HG03280 (cell line): ENCODE measurements around the gene SLU7.

Experiments used
- ATAC-seq: cut with Tn5 transposase; IDR thresholded peaks from one replicate; pipeline ENCODE4 v1.9.1; 2021; ENCODE audit warnings: mild to moderate bottlenecking, moderate library complexity; ENCODE audit not compliant: unreplicated experiment

SLU7 gene

GRCh38 chr5:160420331-160420610, 1.4 kb upstream of the SLU7 start:
- ATAC-seq = no peak

- ATAC-seq = peak; percentile 33
These were observed 813 bp upstream of the SLU7 start for GRCh38 chr5:160419458-160420330.

DNA sequence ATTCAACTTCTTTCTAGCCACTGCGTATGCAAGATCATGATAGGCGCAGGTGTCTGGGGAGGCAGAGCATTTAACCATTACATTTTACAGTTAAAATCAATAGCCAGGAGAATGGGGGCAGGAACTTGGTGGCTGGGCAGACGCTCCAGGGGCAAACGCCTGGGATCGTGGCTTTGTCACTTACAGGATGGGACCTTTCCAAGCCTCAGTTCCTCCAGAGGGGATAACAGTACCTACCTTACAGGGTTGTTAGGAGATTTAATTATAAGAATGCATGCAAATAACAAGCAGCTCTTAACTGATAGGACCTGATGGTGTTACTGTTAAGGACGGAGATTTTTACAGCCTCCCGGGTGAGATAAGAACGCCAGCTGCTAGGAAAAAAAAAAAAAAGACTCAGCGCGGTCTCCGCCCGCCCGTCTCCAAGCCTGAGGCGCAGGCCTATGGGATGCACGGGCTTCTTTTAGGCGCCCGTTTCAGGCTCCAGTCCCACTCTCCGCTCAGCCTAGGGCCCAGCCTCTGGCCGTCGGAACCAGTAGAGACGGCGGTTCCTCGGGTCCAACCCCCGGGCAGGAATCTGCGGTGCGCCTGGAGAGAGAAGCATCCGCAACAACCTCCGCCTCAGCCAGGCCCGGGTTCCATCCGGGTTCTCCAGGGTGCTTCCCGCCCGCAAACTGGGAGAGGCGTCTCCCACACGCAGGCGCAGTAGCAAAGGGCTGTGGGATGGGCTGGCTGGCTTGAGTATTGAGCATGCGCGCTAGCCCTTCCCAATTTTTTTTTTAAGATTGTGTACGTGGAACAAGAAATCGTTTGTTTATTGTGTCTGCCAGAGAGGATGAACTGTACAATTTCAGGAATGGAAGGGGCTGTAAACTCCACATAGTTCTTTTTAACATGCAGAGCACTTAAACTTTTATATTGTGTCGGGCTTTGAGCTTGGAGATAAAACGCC, 19.2 kb downstream of the SLU7 start, which contains the start of gene FAM200C:
FAM200C (minus strand) TSS at position 653 of the 952 bp plus-strand sequence. CDS start 4,564 bp downstream, outside the sequence.
- ATAC-seq = peak; percentile 81

DNA sequence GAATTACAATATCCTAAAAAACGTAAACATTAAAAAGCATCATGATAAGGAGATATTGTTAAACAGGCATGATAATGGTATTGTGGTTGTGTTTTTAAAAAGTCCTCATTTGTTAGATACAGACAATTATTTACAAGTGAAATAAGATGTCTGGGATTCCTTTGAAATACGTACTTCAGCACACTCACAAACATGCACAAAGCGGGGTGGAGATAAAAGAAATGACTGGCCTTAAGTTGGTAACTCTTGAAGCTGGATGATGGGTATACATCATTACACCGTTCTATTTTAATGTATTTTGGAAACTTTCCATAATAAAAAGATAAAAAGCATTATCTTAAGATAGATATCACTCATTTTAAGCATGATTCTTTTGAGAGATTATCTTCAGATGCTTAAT, 20.1 kb downstream of the SLU7 start:
- no peak for ATAC-seq

DNA sequence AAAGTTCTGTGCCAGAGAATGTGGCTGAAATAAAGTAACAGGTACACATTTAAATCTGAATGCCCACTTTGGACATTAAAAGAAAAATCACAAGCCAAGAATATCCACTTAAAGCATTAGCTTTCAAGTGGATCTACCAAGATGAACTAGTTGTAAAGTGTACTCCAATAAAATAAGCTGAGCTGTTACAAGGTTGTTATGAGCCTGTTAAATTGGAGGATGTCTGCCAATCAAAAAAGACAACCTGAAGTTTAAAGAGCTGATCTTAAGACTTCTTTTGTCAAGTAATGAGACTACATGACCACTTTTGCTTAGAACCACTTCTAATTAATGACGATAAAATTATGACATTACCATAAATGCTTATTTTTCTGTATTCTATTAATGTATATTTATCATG, 21.4 kb downstream of the SLU7 start:
- no peak for ATAC-seq

GRCh38 chr5:160395111-160395510, 23.8 kb downstream of the SLU7 start:
- no peak for ATAC-seq

DNA sequence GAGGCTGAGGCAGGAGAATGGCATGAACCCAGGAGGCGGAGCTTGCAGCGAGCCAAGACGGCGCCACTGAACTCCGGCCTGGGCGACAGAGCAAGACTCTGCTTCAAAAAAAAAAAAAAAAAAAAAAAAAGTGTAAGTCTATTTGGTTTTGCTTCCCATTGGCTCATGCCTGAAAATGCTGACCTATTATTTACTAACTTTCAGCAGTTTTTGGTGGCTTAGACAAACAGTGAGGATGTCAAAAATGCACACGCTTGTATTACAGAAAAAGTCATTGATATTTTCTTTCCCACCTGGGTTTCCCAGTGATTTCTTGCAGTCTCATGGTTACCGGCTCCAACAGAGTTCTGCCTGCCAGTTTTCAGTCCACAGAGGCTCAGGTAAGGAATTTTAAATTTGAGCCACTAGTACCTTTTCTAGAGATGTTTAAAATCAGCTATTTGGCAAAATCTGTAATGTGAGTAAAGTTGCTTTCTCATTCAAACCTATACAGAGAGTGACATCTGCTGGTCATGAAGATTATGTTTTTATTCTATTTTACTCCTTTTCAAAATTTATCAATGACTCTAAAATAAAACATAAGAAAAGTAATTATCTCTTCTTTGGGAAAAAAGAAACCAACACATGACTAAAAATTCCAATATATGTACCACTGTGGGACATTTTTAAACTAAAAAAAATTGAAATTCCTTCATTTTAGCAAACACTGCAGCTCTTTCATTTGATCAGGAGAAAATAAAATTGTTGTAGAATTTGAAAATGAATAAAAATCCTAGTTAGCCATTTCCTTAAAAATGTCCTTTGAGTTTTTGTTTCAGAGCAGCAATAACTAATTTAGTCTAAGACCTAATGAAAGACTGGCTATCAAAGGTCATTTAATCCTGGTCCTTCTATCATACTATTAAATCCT, 27.8 kb downstream of the SLU7 start:
- no peak for ATAC-seq

GRCh38 chr5:160387445-160387844, 31.4 kb downstream of the SLU7 start:
- ATAC-seq = no peak

GRCh38 chr5:160385496-160385895, 33.4 kb downstream of the SLU7 start:
- ATAC-seq = no peak

- no peak for ATAC-seq
These were observed 34.2 kb downstream of the SLU7 start for GRCh38 chr5:160384681-160385080.

GRCh38 chr5:160382346-160382745, 36.5 kb downstream of the SLU7 start:
- ATAC-seq = no peak

GRCh38 chr5:160380041-160380440, 38.8 kb downstream of the SLU7 start:
- no peak for ATAC-seq

GRCh38 chr5:160379511-160379910, 39.4 kb downstream of the SLU7 start:
- no peak for ATAC-seq

DNA sequence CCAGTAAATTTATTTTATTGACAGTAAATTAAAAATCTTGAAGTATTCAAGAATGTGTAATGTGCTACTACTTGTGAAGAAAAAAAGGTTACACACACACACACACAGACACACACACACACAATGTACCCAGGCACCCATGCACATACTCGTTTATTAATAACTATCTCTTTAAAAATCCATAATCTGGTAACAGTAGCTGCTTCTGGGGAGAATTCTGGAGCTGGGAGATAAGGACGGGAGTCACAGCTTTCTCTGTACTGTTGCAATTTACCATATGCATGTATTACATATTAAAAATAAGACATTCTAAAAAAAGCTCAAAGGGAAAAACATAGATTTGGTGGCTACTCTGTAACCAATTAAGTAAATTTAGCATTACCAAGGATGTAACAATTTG, 40.6 kb downstream of the SLU7 start:
- ATAC-seq = no peak

GRCh38 chr5:160377651-160378050, 41.2 kb downstream of the SLU7 start:
- ATAC-seq = no peak

DNA sequence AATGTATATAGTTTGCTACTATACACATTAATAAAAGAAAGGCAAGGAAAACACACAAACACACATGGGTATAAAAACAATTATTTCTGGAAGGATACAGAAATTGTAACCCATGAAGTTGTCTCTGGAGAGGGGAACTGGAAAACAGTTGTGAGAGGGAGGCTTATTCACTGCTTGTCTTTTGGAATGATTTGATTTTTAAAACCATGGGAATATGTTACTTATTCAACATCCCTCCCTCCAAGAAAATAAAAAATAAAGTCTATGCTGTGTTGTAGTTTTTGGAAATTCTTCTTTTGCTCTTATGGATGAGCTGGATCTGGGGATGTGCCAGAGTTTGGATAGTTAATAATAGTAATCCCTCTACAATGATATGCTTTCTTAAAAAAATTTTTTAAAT, 42.5 kb downstream of the SLU7 start:
- ATAC-seq = no peak

GRCh38 chr5:160375701-160376100, 43.2 kb downstream of the SLU7 start:
- no peak for ATAC-seq

DNA sequence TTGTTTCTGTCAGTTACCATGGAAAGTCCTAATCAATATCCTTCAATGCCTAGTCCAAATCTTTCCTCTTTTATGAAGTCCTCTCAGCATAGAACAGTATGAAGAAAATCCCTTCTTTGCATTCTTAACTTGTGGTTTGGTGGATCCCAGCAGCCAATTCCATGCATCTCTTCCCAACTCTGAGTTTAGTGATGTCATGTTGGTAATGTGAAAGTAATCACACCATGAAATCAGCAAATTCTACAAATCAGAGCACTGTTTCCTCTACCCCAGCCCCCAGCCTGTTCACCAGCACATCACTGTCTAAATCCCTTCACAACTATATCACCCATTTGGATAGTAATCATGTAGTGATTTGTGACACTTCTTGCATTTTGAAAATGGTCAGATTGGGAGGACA, 43.7 kb downstream of the SLU7 start:
- no peak for ATAC-seq

DNA sequence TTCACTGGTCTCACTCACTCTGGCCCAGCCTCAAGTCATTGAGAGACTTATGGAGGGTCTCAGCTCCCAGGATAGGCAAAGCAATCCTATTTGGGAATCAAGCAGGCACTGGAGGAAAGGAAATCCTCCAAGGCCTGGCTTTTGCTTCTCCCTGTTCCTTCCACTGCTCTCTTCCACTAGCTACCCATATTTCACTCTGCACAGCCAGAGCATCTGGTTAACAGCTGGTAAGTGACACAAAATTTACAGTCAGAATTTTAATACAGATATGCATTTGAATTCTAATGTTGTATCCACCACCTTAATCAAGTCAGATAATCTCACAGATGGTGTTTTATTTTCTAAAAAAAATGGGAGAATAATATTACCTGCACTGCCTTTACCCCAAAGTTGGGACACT, 47.6 kb downstream of the SLU7 start:
- ATAC-seq = no peak

DNA sequence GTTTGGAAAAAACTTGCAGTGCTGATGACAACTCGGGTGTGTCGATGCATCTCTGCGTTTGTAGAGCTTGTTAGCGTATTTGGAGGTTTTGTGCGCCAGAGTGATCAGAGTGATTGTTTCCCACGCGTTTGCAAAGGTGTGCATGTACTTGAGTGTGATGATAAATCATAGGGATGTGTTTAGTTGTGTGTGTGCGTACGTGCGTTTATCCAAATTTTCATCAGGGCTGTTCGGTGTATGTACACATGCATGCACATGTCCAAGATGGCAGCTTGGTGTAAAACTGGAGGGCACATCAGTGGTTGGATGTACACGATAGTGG, 48.2 kb downstream of the SLU7 start:
- no peak for ATAC-seq
